ENCODE data around the gene MMP14. TPM values are rescaled to one million over a fixed set of nuclear protein-coding genes. Genes with fewer than 3 reads are reported as not detected.
"Not testable (repeated sequence)": the region's sequence is repeated elsewhere in the genome, so short reads cannot be mapped to it uniquely, and the experiment has no call there.

Gene MMP14
- polyA plus RNA-seq, 1 donor from 2014 or later: not detected

DNA sequence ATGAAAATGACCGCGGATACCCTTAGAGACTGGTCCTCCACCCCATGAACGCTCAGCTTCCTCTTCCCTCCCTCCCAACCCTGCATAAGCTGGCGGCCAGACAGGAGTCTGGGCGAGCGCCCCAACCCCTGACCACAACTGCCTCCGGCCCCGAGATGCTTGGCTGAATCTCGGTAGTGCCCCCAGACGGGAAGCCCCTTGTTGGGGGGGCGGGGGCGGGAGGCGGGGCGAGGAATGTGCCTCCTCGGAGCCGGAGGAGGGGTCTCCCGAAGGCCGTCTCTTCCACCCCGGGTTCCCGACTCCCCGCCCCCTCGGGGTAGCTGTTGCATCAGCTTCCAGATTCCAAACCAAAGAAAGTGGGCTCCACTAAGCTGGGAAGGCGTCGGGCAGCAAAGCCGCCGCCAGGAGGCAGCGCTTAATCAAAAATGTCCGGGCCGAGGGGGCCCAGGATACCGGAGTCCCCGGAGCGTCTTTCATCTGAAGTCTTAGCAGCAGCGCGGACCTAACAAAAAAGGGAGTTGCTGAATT, 13.8 kb upstream of the MMP14 start:
- Mint-ChIP-seq H3K4me3 (peak overlapping the region; percentile 78 to 97 (median 90)), H3K27ac (peak overlapping the region; percentile 56 to 86 (median 80)), H3K4me1 (peaks cover 19 to 32% (median 25%) of the 10 kb centered on the region in 3 donors), H3K36me3 (no peaks in the 10 kb centered on the region), H3K27me3 (no peaks in the 10 kb centered on the region), H3K9me3 (no peaks in the 10 kb centered on the region)

GRCh38 chr14:22824711-22825359, 11.6 kb upstream of the MMP14 start:
- H3K27ac Mint-ChIP-seq: peak overlapping the region in 2 of 3 donors; percentile 63 to 71
- H3K9me3 Mint-ChIP-seq: no peaks in the 10 kb centered on the region
- H3K36me3 Mint-ChIP-seq: peaks cover 4% of the 10 kb centered on the region
- H3K4me1 Mint-ChIP-seq: peaks cover 16 to 26% (median 23%) of the 10 kb centered on the region in 3 donors
- no peaks in the 10 kb centered on the region for H3K27me3 Mint-ChIP-seq
- H3K4me3 Mint-ChIP-seq: peak overlapping the region in 3 of 4 donors; percentile 23 to 82 (median 52)

DNA sequence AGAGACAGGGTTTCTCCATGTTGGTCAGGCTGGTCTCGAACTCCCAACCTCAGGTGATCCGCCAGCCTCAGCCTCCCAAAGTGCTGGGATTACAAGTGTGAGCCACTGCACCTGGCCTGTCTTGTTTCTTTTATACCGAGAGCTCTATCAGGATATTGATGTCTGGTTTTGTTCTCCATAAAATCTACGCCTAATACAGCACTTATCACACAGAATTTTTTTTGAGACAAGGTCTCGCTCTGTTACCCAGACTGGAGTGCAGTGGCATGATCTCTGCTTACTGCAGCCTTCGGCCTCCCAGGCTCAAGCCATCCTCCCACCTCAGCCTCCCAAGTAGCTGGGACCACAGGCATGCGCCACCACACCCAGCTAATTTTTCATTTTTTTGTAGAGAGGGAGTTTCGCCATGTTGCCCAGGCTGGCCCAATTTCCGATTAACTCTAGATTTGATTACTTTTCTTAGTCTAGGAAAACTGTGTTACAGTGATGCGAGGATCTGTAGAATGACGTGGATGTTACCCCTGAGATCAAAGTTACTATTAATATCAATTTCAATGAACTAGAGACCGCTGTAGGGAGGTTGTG, 7.2 kb upstream of the MMP14 start:
- H3K27me3 Mint-ChIP-seq, H3K36me3 Mint-ChIP-seq, H3K9me3 Mint-ChIP-seq: not testable (repeated sequence)
- Mint-ChIP-seq H3K27ac (peak overlapping the region; percentile 93 to 98 (median 96)), H3K4me1 (peaks cover 19 to 28% (median 28%) of the 10 kb centered on the region in 3 donors), H3K4me3 (peak overlapping the region; percentile 93 to 97 (median 95))

DNA sequence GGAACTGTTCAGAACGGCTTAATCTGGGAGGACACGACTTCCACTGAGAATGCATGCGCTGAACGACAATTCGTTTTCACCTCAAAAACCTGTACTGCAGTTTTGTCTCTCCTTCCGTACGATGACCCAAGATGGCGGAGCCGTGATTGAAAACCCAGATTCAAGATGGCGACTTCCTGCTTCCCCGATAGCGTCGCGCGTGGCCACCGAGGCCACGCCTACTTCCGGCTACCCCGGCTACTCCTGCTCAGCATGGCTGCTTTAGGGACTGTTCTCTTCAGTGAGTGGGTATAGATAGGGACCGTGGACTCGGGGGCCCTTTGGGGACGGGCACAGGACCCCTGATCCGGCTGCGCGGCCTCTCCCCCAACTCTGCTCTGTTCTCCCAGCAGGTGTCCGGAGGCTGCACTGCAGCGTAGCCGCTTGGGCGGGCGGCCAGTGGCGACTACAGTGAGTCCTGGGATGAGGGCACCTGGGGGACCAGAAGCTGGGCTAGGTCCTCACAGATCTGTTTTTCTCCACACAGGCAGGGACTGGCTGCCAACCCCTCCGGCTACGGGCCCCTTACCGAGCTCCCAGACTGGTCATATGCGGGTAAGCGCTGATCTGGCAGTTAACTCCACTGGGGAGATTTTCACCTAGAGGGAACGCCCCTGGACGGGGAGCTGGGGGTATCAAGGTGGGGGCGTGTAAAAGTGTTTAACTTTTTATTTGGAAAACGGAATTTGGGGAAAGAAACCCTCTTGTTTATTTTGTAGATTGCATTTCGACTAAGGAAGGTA, 6.5 kb upstream of the MMP14 start, which contains the start of gene MRPL52:
Gene MRPL52, plus strand, starts transcription at position 227 of the 782 bp plus-strand sequence. Its CDS starts 26 bp downstream, at position 253.
- peak within 1 kb of the TSS; percentile 93 to 97 (median 95) for H3K4me3 Mint-ChIP-seq
- no peaks in the 10 kb centered on the region for H3K9me3 Mint-ChIP-seq
- peaks cover 19 to 26% (median 23%) of the 10 kb centered on the region in 3 donors for H3K4me1 Mint-ChIP-seq
- no peaks in the 10 kb centered on the region for H3K27me3 Mint-ChIP-seq
- peak within 1 kb of the TSS; percentile 93 to 98 (median 96) for H3K27ac Mint-ChIP-seq
- H3K36me3 Mint-ChIP-seq: peaks cover 6% of the 10 kb centered on the region

- Mint-ChIP-seq H3K27ac (peak overlapping the region in 2 of 3 donors; percentile 93 to 96), H3K36me3 (peaks cover 6% of the 10 kb centered on the region), H3K9me3 (no peaks in the 10 kb centered on the region), H3K4me3 (peak overlapping the region; percentile 93 to 97 (median 95)), H3K4me1 (peaks cover 19 to 23% (median 20%) of the 10 kb centered on the region in 3 donors), H3K27me3 (no peaks in the 10 kb centered on the region)
Measured at GRCh38 chr14:22830443-22831010, 5.9 kb upstream of the MMP14 start.

DNA sequence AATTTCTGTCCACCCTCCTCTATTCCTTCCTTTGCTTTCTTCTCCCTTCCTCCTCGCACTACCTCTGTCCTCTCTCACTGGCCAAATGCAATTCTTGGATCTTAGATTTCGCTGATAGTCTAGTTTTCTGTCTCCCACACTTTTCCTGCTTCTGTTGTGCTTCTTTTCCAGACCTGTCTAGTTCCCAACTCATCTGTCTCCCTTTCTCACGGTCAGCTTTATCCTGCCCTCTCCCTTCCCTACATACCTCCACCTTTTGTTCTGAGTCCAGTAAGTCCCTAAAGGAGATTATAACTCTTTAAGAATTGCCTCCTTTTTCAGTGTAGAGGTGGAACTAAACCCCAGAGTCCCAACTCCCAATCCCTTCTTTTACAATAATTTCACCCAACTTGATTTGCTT, 880 bp upstream of the MMP14 start:
- Mint-ChIP-seq H3K27ac (peak overlapping the region in 2 of 3 donors; percentile 7 to 18), H3K27me3 (peaks cover 16% of the 10 kb centered on the region), H3K4me3 (peak overlapping the region in 1 of 4 donors; percentile 64), H3K4me1 (peaks cover 12 to 14% (median 12%) of the 10 kb centered on the region in 3 donors), H3K36me3 (peaks cover 2% of the 10 kb centered on the region), H3K9me3 (no peaks in the 10 kb centered on the region)

- peaks cover 18% of the 10 kb centered on the region for H3K27me3 Mint-ChIP-seq
- no peak overlapping the region for H3K27ac Mint-ChIP-seq
- peak overlapping the region; percentile 52 to 96 (median 71) for H3K4me3 Mint-ChIP-seq
- H3K9me3 Mint-ChIP-seq: no peaks in the 10 kb centered on the region
- H3K4me1 Mint-ChIP-seq: peaks cover 0 to 3% (median 3%) of the 10 kb centered on the region in 3 donors
- no peaks in the 10 kb centered on the region for H3K36me3 Mint-ChIP-seq
Measured at GRCh38 chr14:22837114-22837749, 847 bp downstream of the MMP14 start.

DNA sequence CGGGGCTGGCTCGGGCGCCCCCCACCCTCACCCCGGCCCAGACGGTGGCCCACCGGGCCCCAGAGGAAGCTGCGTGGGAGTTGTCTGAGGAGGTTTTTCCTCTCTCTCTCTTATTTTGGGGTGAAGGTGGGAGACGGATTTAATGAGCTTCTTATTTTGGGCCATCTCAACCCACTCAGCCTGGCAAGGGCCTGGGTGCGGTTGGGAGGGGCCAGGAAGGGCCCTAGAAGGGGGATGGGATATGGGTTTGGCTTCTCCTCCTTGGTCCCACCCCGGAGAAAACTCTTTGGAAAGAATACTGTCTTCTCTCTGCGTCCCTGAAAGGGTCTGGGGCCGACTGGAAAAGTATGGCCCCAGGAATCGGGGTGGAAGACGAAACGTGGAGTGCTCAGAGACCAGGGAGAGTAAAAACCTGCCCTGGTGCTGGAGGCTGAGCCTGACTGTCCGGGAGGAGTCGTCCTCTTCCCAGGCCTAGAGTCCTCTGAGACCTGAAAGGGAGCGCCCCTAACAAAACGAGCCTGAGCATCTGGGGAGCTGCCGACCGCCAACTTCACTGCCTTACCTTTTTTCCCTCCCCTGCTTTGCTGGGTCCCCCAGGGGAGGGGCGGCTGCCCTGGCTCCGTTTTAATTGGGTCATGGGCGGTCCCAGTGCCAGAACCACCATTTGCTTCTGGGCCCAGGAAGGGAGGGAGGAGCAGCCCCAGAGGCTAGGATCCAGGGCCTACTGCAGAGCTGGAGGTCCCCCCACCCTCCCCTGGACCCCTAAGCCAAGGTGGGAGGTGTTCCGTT, 1.6 kb downstream of the MMP14 start:
- Mint-ChIP-seq H3K36me3 (no peaks in the 10 kb centered on the region), H3K9me3 (no peaks in the 10 kb centered on the region), H3K27me3 (peaks cover 18% of the 10 kb centered on the region), H3K4me3 (peak overlapping the region; percentile 30 to 72 (median 44)), H3K4me1 (peaks cover 0 to 3% (median 3%) of the 10 kb centered on the region in 3 donors), H3K27ac (no peak overlapping the region)

DNA sequence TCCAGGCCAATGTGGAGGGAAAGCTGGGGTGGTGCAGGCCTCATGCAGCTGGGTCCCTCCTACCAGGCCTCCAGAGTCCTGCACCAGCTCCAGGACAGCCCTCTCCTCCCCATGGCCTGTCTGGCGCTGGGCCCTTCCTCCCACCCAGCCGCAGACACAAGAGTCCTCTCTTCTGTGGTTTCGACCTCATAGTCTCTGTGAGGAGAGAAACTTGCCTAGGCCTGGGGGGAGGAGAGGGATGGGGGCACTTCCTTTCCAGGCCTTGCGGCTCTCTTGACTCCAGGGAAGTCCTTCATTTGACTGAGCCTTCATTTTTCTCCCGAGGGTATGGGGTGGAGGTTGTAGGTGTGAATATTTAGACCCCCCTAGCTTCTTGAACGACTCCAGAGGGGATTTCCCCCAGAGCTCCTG, 2.3 kb downstream of the MMP14 start:
- H3K36me3 Mint-ChIP-seq: no peaks in the 10 kb centered on the region
- H3K4me3 Mint-ChIP-seq: no peak overlapping the region
- no peaks in the 10 kb centered on the region for H3K9me3 Mint-ChIP-seq
- H3K27me3 Mint-ChIP-seq: peaks cover 18% of the 10 kb centered on the region
- no peak overlapping the region for H3K27ac Mint-ChIP-seq
- H3K4me1 Mint-ChIP-seq: peaks cover 0 to 3% (median 3%) of the 10 kb centered on the region in 3 donors

DNA sequence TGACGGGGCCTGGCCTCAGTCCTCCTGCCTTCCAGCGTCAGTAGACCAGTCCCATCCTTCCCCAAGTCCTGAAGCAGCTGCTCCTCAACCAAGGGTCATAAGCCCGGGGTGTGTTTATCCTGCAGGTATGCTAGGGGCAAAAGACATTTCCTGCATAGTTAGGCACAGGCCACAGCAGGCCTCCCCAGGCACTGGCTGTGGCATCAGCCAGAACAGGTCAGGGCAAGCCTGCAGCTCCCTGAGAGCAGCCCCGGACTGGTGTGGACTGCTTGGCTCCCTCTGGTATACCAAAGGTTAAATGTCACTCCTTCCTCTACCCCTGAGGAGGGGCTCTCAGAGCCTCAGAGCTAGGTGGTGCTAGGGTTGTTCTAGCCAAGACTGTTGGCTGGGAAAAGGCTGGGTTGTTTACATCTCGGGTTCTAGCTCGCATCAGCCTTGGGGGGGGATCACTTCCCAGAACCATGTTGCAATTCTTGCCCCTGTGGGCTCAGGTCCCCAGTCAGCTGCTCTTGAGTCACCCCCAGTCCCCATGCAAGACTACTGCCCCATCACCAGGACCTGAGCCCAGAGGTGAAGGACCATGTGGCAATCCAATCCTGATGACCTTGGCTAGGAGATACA, 2.9 kb downstream of the MMP14 start:
- Mint-ChIP-seq H3K27me3 (peaks cover 20% of the 10 kb centered on the region), H3K4me3 (no peak overlapping the region), H3K9me3 (no peaks in the 10 kb centered on the region), H3K27ac (no peak overlapping the region), H3K4me1 (peaks cover 0 to 3% (median 3%) of the 10 kb centered on the region in 3 donors), H3K36me3 (no peaks in the 10 kb centered on the region)

GRCh38 chr14:22841311-22841710, 4.9 kb downstream of the MMP14 start:
- H3K4me3 Mint-ChIP-seq: no peak overlapping the region
- peaks cover 0 to 3% (median 3%) of the 10 kb centered on the region in 3 donors for H3K4me1 Mint-ChIP-seq
- H3K9me3 Mint-ChIP-seq: no peaks in the 10 kb centered on the region
- peaks cover 26% of the 10 kb centered on the region for H3K27me3 Mint-ChIP-seq
- H3K27ac Mint-ChIP-seq: no peak overlapping the region
- H3K36me3 Mint-ChIP-seq: no peaks in the 10 kb centered on the region

DNA sequence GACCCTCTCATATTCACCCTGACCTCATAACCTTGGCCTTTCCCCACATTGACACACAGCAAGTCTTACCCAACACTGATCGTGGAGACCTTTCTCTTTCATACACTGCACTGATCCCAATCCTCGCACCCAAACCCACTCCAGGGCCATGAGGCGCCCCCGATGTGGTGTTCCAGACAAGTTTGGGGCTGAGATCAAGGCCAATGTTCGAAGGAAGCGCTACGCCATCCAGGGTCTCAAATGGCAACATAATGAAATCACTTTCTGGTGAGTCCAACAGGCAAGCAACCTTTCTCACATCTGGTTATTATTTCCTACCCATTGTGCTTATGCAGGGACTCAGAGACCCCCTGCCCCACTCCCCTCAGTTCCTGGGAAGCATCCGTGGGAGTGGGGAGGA, 5.4 kb downstream of the MMP14 start:
- Mint-ChIP-seq H3K9me3 (no peaks in the 10 kb centered on the region), H3K4me3 (no peak overlapping the region), H3K4me1 (peaks cover 0 to 3% (median 3%) of the 10 kb centered on the region in 3 donors), H3K36me3 (no peaks in the 10 kb centered on the region), H3K27me3 (peaks cover 25% of the 10 kb centered on the region), H3K27ac (no peak overlapping the region)
